GM19328 (cell line): ENCODE measurements around the gene HCFC1.

Source experiments
- ATAC-seq: cut with Tn5 transposase; IDR thresholded peaks from one replicate; pipeline ENCODE4 v1.9.1; 2021; ENCODE audit warnings: mild to moderate bottlenecking, moderate library complexity; ENCODE audit not compliant: unreplicated experiment

Gene HCFC1

GRCh38 chrX:153971450-153972367 lies at the start of gene HCFC1:
Gene HCFC1, minus strand, starts transcription at chrX:153971818. Its CDS starts 978 bp downstream, at chrX:153970840.
- ATAC-seq, result peak; percentile 38

GRCh38 chrX:154021131-154021611 lies 49.6 kb upstream of the HCFC1 start:
- ATAC-seq, result no peak

GRCh38 chrX:154020536-154021115 lies 49.0 kb upstream of the HCFC1 start:
- ATAC-seq, result no peak

- ATAC-seq, result no peak
Measured at GRCh38 chrX:154019633-154020528, 48.3 kb upstream of the HCFC1 start, which contains the start of gene IRAK1. Gene IRAK1, minus strand, starts transcription at chrX:154019902. Its CDS starts 90 bp downstream, at chrX:154019812.

GRCh38 chrX:154019061-154019621 lies 47.5 kb upstream of the HCFC1 start:
- no peak for ATAC-seq

GRCh38 chrX:154018518-154019060 lies 47.0 kb upstream of the HCFC1 start:
- ATAC-seq, result no peak

GRCh38 chrX:154017766-154018517 lies 46.3 kb upstream of the HCFC1 start:
- no peak for ATAC-seq

GRCh38 chrX:154016366-154017076 lies 44.9 kb upstream of the HCFC1 start:
- ATAC-seq, result no peak

- ATAC-seq, result no peak
Measured at GRCh38 chrX:154015581-154016264, 44.1 kb upstream of the HCFC1 start.

GRCh38 chrX:154014429-154015380 lies 43.1 kb upstream of the HCFC1 start:
- ATAC-seq, result no peak

GRCh38 chrX:154013614-154014360 lies 42.2 kb upstream of the HCFC1 start:
- no peak for ATAC-seq

GRCh38 chrX:154013001-154013421 lies 41.4 kb upstream of the HCFC1 start:
- no peak for ATAC-seq

- ATAC-seq, result no peak
Measured at GRCh38 chrX:154012336-154012991, 40.8 kb upstream of the HCFC1 start.

- no peak for ATAC-seq
Measured at GRCh38 chrX:154011376-154012335, 40.0 kb upstream of the HCFC1 start.
